HepG2 (cell line): ENCODE data around the gene PITHD1. TPM values are rescaled to one million over a fixed set of nuclear protein-coding genes. Genes with fewer than 3 reads are reported as not detected.

Experiments
- AKAP8 ChIP-seq: sonication (generic); formaldehyde crosslinking; IDR thresholded peaks from 2 replicates; pipeline ENCODE4 v1.5.1; 2020; ENCODE audit warnings: mild to moderate bottlenecking, missing genetic modification reagents
- BCL6 ChIP-seq: IDR thresholded peaks from 2 replicates; pipeline ENCODE4 v1.6.1; 2016; ENCODE audit warnings: missing genetic modification reagents, missing compliant biosample characterization
- CBFB ChIP-seq: sonication (generic); formaldehyde crosslinking; IDR thresholded peaks from 2 replicates; pipeline ENCODE4 v1.4.0; 2020; ENCODE audit warnings: missing genetic modification reagents
- HDAC2 ChIP-seq: sonication (generic); formaldehyde crosslinking; IDR thresholded peaks from 2 replicates; pipeline ENCODE4 v1.4.0; 2020; ENCODE audit warnings: missing genetic modification reagents
- IRX3 ChIP-seq: sonication (generic); formaldehyde crosslinking; IDR thresholded peaks from 2 replicates; pipeline ENCODE4 v1.8.1; 2023; ENCODE audit warnings: mild to moderate bottlenecking, low read depth, missing genetic modification reagents, borderline replicate concordance
- LCORL ChIP-seq, 2 experiments: fragments of 450-650 bp in 1 of 2; sonication (generic) in 1 of 2; formaldehyde crosslinking in 1 of 2; IDR thresholded peaks; 2 replicates each; pipeline versions ENCODE4 v1.5.0 to v1.6.1; 2017 to 2020; ENCODE audit warnings: antibody characterized with exemption in 1 of 2, missing genetic modification reagents in 1 of 2
- LRRFIP1 ChIP-seq: sonication (generic); formaldehyde crosslinking; conservative IDR thresholded peaks from 2 replicates; pipeline ENCODE4 v1.4.0; 2020; ENCODE audit warnings: missing genetic modification reagents
- MEIS1 ChIP-seq: sonication (generic); formaldehyde crosslinking; IDR thresholded peaks from 2 replicates; pipeline ENCODE4 v1.9.0; 2021; ENCODE audit warnings: mild to moderate bottlenecking, missing genetic modification reagents, moderate library complexity, borderline replicate concordance
- NFIC ChIP-seq: IDR thresholded peaks from 2 replicates; pipeline ENCODE4 v1.6.1; 2012; ENCODE audit warnings: mild to moderate bottlenecking, low read length, inconsistent platforms
- NR1H2 ChIP-seq: sonication (generic); formaldehyde crosslinking; IDR thresholded peaks from 2 replicates; pipeline ENCODE4 v1.8.1; 2022; ENCODE audit warnings: low read depth, missing genetic modification reagents, borderline replicate concordance
- RARG ChIP-seq: sonication (generic); formaldehyde crosslinking; IDR thresholded peaks from 2 replicates; pipeline ENCODE4 v1.4.0; 2020; ENCODE audit warnings: low read depth, mild to moderate bottlenecking, missing genetic modification reagents
- SNAPC5 ChIP-seq: sonication (generic); formaldehyde crosslinking; IDR thresholded peaks from 2 replicates; pipeline ENCODE4 v1.8.1; 2023; ENCODE audit warnings: mild to moderate bottlenecking, missing genetic modification reagents, borderline replicate concordance
- TBL1XR1 ChIP-seq: fragments of 150-350 bp; IDR thresholded peaks from 2 replicates; pipeline ENCODE4 v1.6.1; 2014; ENCODE audit warnings: borderline replicate concordance, low read length; ENCODE audit not compliant: partially characterized antibody
- U2AF1 ChIP-seq: fragments of 200-400 bp; formaldehyde crosslinking; optimal IDR thresholded peaks from 2 replicates; pipeline ENCODE3; 2017; ENCODE audit warnings: mild to moderate bottlenecking, low read depth, low read length
- USF2 ChIP-seq, 2 experiments: sonication (generic) in 1 of 2; formaldehyde crosslinking in 1 of 2; IDR thresholded peaks; 2 replicates each; pipeline versions ENCODE4 v1.5.1 to v1.6.1; 2011 to 2020; ENCODE audit warnings: borderline replicate concordance in 1 of 2, low read depth in 1 of 2, low read length in 1 of 2, mild to moderate bottlenecking in 1 of 2, missing genetic modification reagents in 1 of 2, moderate library complexity in 1 of 2
- ZFP91 ChIP-seq: sonication (generic); formaldehyde crosslinking; IDR thresholded peaks from 2 replicates; pipeline ENCODE4 v1.9.0; 2022; ENCODE audit warnings: missing genetic modification reagents, mild to moderate bottlenecking, borderline replicate concordance
- ZNF331 ChIP-seq: sonication (generic); formaldehyde crosslinking; IDR thresholded peaks from 2 replicates; pipeline ENCODE4 v1.4.0; 2020; ENCODE audit warnings: missing genetic modification reagents
- polyA plus RNA-seq, 8 experiments: library from polyadenylated mRNA; depleted of rRNA in 3 of 8; stranded (reverse) in 7 of 8; unstranded in 1 of 8; fragments of >200 nt; fragmentation: Illumina TruSeq in 4 of 8; extraction: Trizol in 4 of 8; gene quantifications; 2 replicates each; pipeline versions ENCODE4 v1.2.1 to v1.2.3, GENCODE V29; 2011 to 2016; ENCODE audit warnings: low read depth in 4 of 8, missing spikeins in 1 of 8, mixed read lengths in 1 of 8; ENCODE audit not compliant: insufficient read depth in 1 of 8
- total RNA-seq, 5 experiments: library from RNA; depleted of rRNA; stranded (reverse); fragments of >200 nt; fragmentation: Illumina TruSeq; extraction: Trizol; gene quantifications; 2 replicates each; pipeline ENCODE4 v1.2.3, GENCODE V29; 2016; ENCODE audit warnings: low read depth in 1 of 5
- TF ChIP-seq, protein P1 (sequence below): sonication (generic); formaldehyde crosslinking; IDR thresholded peaks from 2 replicates; pipeline ENCODE4 v1.4.0; 2020; ENCODE audit warnings: missing genetic modification reagents; ENCODE audit errors: not compliant biosample characterization

PITHD1 gene
- total and polyA plus RNA-seq, 2 of the 13 experiments (the other 11 are each of a cell fraction or from before 2014, with no cell fraction given): 28.0 to 37.3 TPM

DNA sequence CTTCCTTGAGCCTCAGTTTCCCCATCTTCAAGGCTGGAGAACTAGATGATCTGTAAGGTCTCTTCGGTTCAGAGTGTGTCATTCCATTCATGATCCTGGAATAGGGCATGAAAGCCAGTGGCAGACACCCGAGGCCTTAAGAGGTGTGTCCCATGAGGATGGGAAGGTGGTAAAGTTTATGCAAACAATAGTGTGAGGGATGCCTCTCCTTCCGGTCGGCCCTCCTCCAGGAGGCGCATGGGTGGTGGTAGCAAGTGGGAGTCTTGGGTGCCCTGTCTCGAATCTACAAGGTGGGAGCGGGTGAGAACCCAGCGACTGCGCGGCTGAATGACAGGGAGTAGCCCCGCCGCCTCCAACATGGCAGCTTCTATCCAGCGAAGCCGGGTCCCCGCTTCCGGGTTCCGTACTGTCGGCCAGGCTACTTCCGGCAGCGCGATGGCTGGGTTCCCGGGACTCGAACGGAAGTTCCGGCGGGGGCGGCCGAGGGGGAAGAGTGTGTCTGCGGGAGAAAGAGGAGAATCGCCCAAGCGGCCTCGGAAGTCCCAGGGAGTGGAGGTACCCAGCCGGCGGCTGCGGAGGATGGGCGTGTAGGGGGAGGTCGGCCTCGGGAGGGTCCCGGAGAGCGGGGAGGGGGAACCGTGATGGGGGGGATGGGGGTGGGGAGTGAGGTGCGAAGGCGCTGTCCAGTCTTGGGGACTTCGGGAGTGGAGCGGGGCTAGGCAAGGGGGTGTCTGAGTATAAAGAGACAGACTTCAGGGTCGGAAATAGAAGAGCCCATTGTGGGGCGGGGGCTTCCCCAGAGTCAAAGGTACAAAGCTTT, 12.7 kb downstream of the PITHD1 start, which contains the start of gene LYPLA2 (continued):
- no peak for TF ChIP-seq BCL6
- no peak for TF ChIP-seq TBL1XR1
- no peak for TF ChIP-seq CBFB
- TF ChIP-seq LRRFIP1 (CRISPR knock-in tag): no peak
- no peak for TF ChIP-seq USF2 (IDR thresholded peaks at IDR 0.05; ENCODE audit: low read depth, low read length)
- no peak for TF ChIP-seq USF2 (CRISPR knock-in tag; IDR thresholded peaks at IDR 0.05; ENCODE audit: borderline replicate concordance)
- TF ChIP-seq U2AF1: peak; percentile 72
- TF ChIP-seq LCORL (IDR thresholded peaks at IDR 0.05): no peak
- TF ChIP-seq LCORL (CRISPR knock-in tag; IDR thresholded peaks at IDR 0.05): peak; percentile 60; the same call in 1 of the 2 replicates
- no peak for TF ChIP-seq IRX3
- TF ChIP-seq, protein P1, sequence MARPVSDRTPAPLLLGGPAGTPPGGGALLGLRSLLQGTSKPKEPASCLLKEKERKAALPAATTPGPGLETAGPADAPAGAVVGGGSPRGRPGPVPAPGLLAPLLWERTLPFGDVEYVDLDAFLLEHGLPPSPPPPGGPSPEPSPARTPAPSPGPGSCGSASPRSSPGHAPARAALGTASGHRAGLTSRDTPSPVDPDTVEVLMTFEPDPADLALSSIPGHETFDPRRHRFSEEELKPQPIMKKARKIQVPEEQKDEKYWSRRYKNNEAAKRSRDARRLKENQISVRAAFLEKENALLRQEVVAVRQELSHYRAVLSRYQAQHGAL (CRISPR knock-in tag): no peak
- TF ChIP-seq AKAP8 (CRISPR knock-in tag): no peak
- TF ChIP-seq ZFP91 (CRISPR knock-in tag): peak; percentile 84
- no peak for TF ChIP-seq MEIS1 (CRISPR knock-in tag)
- TF ChIP-seq SNAPC5 (CRISPR knock-in tag): no peak
- TF ChIP-seq ZNF331: no peak
- no peak for TF ChIP-seq NFIC
- TF ChIP-seq RARG (CRISPR knock-in tag): no peak
- TF ChIP-seq HDAC2 (CRISPR knock-in tag): peak; percentile 53
- no peak for TF ChIP-seq NR1H2 (CRISPR knock-in tag)
